H9 (cell line): ENCODE measurements around the gene TTBK1. TPM values are rescaled to one million over a fixed set of nuclear protein-coding genes. Genes with fewer than 3 reads are reported as not detected.

Experiments
- DNase-seq: peaks from one replicate; pipeline ENCODE4 v3.0.0-alpha.2; 2017
- H2AFZ ChIP-seq: one replicate; pipeline ENCODE4 v1.6.1; 2013; ENCODE audit warnings: mild to moderate bottlenecking, low read length, control low read depth, moderate library complexity
- H2AK5ac ChIP-seq: 2 replicates; pipeline ENCODE4 v1.6.1; 2013; ENCODE audit warnings: low read length, control low read depth, mixed read lengths; ENCODE audit not compliant: insufficient read length
- H2BK120ac ChIP-seq: one replicate; pipeline ENCODE4 v1.6.1; 2013; ENCODE audit warnings: low read depth, mild to moderate bottlenecking, low read length, control low read depth, inconsistent platforms; ENCODE audit not compliant: poor library complexity, severe bottlenecking
- H2BK12ac ChIP-seq: 2 replicates; pipeline ENCODE4 v1.6.1; 2013; ENCODE audit warnings: low read length, control low read depth, mixed read lengths, low read depth; ENCODE audit not compliant: insufficient read length
- H2BK15ac ChIP-seq: 2 replicates; pipeline ENCODE4 v1.6.1; 2013; ENCODE audit warnings: low read depth, low read length, control low read depth
- H2BK20ac ChIP-seq: one replicate; pipeline ENCODE4 v1.6.1; 2013; ENCODE audit warnings: low read depth, mild to moderate bottlenecking, low read length, control low read depth, inconsistent platforms; ENCODE audit not compliant: poor library complexity, severe bottlenecking
- H2BK5ac ChIP-seq: 2 replicates; pipeline ENCODE4 v1.6.1; 2013; ENCODE audit warnings: low read length, control low read depth, mixed read lengths; ENCODE audit not compliant: insufficient read length
- H3K14ac ChIP-seq: 2 replicates; pipeline ENCODE4 v1.6.1; 2013; ENCODE audit warnings: low read length, control low read depth; ENCODE audit not compliant: insufficient read depth
- H3K18ac ChIP-seq: 2 replicates; pipeline ENCODE4 v1.6.1; 2013; ENCODE audit warnings: low read depth, mild to moderate bottlenecking, mixed read lengths, low read length, control low read depth; ENCODE audit not compliant: insufficient read length
- H3K23ac ChIP-seq: 2 replicates; pipeline ENCODE4 v1.6.1; 2013; ENCODE audit warnings: low read length, control low read depth, mixed read lengths, low read depth; ENCODE audit not compliant: insufficient read length
- H3K23me2 ChIP-seq: 2 replicates; pipeline ENCODE4 v1.6.1; 2013; ENCODE audit warnings: low read depth, mild to moderate bottlenecking, mixed read lengths, low read length, control low read depth; ENCODE audit not compliant: insufficient read length, poor library complexity, severe bottlenecking
- H3K27ac ChIP-seq: 2 replicates; pipeline ENCODE4 v1.5.1; 2013; ENCODE audit warnings: low read length, control low read depth, mixed read lengths, low read depth; ENCODE audit not compliant: insufficient read length
- H3K27me3 ChIP-seq: 2 replicates; pipeline ENCODE4 v1.6.1; 2013; ENCODE audit warnings: low read length, control low read depth, inconsistent platforms; ENCODE audit not compliant: insufficient read depth
- H3K4ac ChIP-seq: 2 replicates; pipeline ENCODE4 v1.6.1; 2013; ENCODE audit warnings: low read depth, mild to moderate bottlenecking, control low read depth, inconsistent platforms, low read length, moderate library complexity
- H3K4me1 ChIP-seq: 2 replicates; pipeline ENCODE4 v1.6.1; 2013; ENCODE audit warnings: low read length, control low read depth, inconsistent platforms; ENCODE audit not compliant: insufficient read depth
- H3K4me2 ChIP-seq: 2 replicates; pipeline ENCODE4 v1.6.1; 2013; ENCODE audit warnings: low read length, control low read depth, mixed read lengths; ENCODE audit not compliant: insufficient read length, insufficient read depth
- H3K56ac ChIP-seq: 2 replicates; pipeline ENCODE4 v1.6.1; 2013; ENCODE audit warnings: low read depth, mild to moderate bottlenecking, mixed read lengths, low read length, control low read depth; ENCODE audit not compliant: insufficient read length
- H3K79me1 ChIP-seq: 2 replicates; pipeline ENCODE4 v1.6.1; 2013; ENCODE audit warnings: low read depth, mild to moderate bottlenecking, moderate library complexity, low read length, control low read depth, inconsistent platforms; ENCODE audit not compliant: insufficient read depth, poor library complexity, severe bottlenecking
- H3K79me2 ChIP-seq: 2 replicates; pipeline ENCODE4 v1.6.1; 2013; ENCODE audit warnings: low read length, control low read depth, inconsistent platforms; ENCODE audit not compliant: insufficient read depth
- H3K9ac ChIP-seq: 2 replicates; pipeline ENCODE4 v1.6.1; 2013; ENCODE audit warnings: low read length, control low read depth, mixed read lengths; ENCODE audit not compliant: insufficient read length; ENCODE audit errors: extremely low read depth
- H3K9me3 ChIP-seq: one replicate; pipeline ENCODE4 v1.6.1; 2013; ENCODE audit warnings: low read depth, low read length, inconsistent platforms; ENCODE audit not compliant: control insufficient read depth
- H3T11ph ChIP-seq: one replicate; pipeline ENCODE4 v1.6.1; 2013; ENCODE audit warnings: mild to moderate bottlenecking, low read length, control low read depth, inconsistent platforms
- H4K20me1 ChIP-seq: one replicate; pipeline ENCODE4 v1.6.1; 2013; ENCODE audit not compliant: control insufficient read depth, insufficient read length, insufficient read depth
- H4K5ac ChIP-seq: 2 replicates; pipeline ENCODE4 v1.6.1; 2013; ENCODE audit warnings: low read depth, mild to moderate bottlenecking, mixed read lengths, low read length, control low read depth; ENCODE audit not compliant: insufficient read length
- H4K8ac ChIP-seq: replicated peaks from 2 replicates; pipeline ENCODE4 v1.6.1; 2013; ENCODE audit warnings: low read length, control low read depth, mixed read lengths, low read depth; ENCODE audit not compliant: insufficient read length
- H4K91ac ChIP-seq: 2 replicates; pipeline ENCODE4 v1.6.1; 2013; ENCODE audit warnings: low read depth, mild to moderate bottlenecking, moderate library complexity, mixed read lengths, low read length, control low read depth; ENCODE audit not compliant: insufficient read length
- H3K27ac Mint-ChIP-seq, 3 experiments: 2 replicates in 2 of 3; 3 replicates in 1 of 3; pipeline ENCODE4 v1.8.0; 2020 to 2021; ENCODE audit warnings: mixed read lengths in 3 of 3, mild to moderate bottlenecking in 1 of 3, moderate library complexity in 1 of 3
- H3K27me3 Mint-ChIP-seq: 2 replicates; pipeline ENCODE4 v1.8.0; 2021; ENCODE audit warnings: low read depth, mild to moderate bottlenecking, moderate library complexity, mixed read lengths
- H3K36me3 Mint-ChIP-seq, 3 experiments: 2 replicates in 2 of 3; 3 replicates in 1 of 3; pipeline ENCODE4 v1.8.0; 2020 to 2021; ENCODE audit warnings: low read depth in 3 of 3, mixed read lengths in 3 of 3; ENCODE audit not compliant: insufficient read depth in 1 of 3
- H3K4me1 Mint-ChIP-seq, 2 experiments: 2 replicates each; pipeline ENCODE4 v1.8.0; 2020; ENCODE audit warnings: mixed read lengths in 2 of 2
- H3K4me3 Mint-ChIP-seq, 2 experiments: 2 replicates in 1 of 2; 3 replicates in 1 of 2; pipeline ENCODE4 v1.8.0; 2020 to 2021; ENCODE audit warnings: mild to moderate bottlenecking in 2 of 2, mixed read lengths in 2 of 2, moderate library complexity in 1 of 2
- H3K9me3 Mint-ChIP-seq, 2 experiments: 2 replicates in 1 of 2; 3 replicates in 1 of 2; pipeline ENCODE4 v1.8.0; 2020; ENCODE audit warnings: mild to moderate bottlenecking in 2 of 2, mixed read lengths in 2 of 2, moderate library complexity in 1 of 2
- WGBS: extraction: QIAGEN DNeasy Blood & Tissue Kit; methylation state at CpG from one replicate; pipeline ENCODE4 v1.1.7; 2013; ENCODE audit warnings: missing lambda C conversion rate, low lambda C conversion rate, mixed read lengths; ENCODE audit not compliant: insufficient read length; ENCODE audit errors: extremely low coverage; 5-methylcytosine and 5-hydroxymethylcytosine counted together
- total RNA-seq: library from RNA; stranded (reverse); gene quantifications from 2 replicates; pipeline ENCODE4 v1.2.1, GENCODE V29; 2021
- TF ChIP-seq, protein P1 (sequence below): fragments of 200-600 bp; sonication (generic); conservative IDR thresholded peaks from 3 replicates; pipeline ENCODE4 v1.8.0; 2021; ENCODE audit warnings: antibody characterized with exemption, mild to moderate bottlenecking

The TTBK1 gene
- total RNA-seq, 1 experiment from 2014 or later = 1.6 TPM

GRCh38 chr6:43276577-43277305 lies 33.5 kb downstream of the TTBK1 start:
- Histone ChIP-seq H2BK12ac (no peak overlapping the region), H3K27ac (no peak overlapping the region), H3K23me2 (peaks cover 12% of the 10 kb centered on the region), H3K18ac (no peak overlapping the region), H2BK5ac (no peak overlapping the region), H2BK120ac (no peak overlapping the region), H3K4me1 (no peaks in the 10 kb centered on the region; the same call in 1 of the 2 replicates), H3K79me2 (no peaks in the 10 kb centered on the region), H3K27me3 (peaks cover 11% of the 10 kb centered on the region; the same call in 1 of the 2 replicates), H3K14ac (no peak overlapping the region; the same call in 1 of the 2 replicates), H4K8ac (no peak overlapping the region), H2AFZ (no peak overlapping the region), H3K4me2 (peak overlapping the region; percentile 92), H3K23ac (no peak overlapping the region), H2AK5ac (no peak overlapping the region), H3K4ac (no peak overlapping the region), H2BK20ac (no peak overlapping the region), H3K56ac (no peak overlapping the region), H2BK15ac (no peak overlapping the region), H3K9me3 (no peaks in the 10 kb centered on the region), H3K79me1 (no peaks in the 10 kb centered on the region), H4K20me1 (no peaks in the 10 kb centered on the region), H3T11ph (no peak overlapping the region), H4K5ac (no peak overlapping the region), H4K91ac (no peak overlapping the region), H3K9ac (no peak overlapping the region)
- no peak for DNase-seq
- Mint-ChIP-seq H3K4me3 (peak overlapping the region; percentile 29 to 88; a peak in 4 of 5 replicates), H3K27ac (no peak overlapping the region), H3K27me3 (peaks cover 65% of the 10 kb centered on the region), H3K9me3 (no peaks in the 10 kb centered on the region), H3K36me3 (no peaks in the 10 kb centered on the region; a peak in 1 of 7 replicates), H3K4me1 (peaks cover 35 to 47% of the 10 kb centered on the region in 2 experiments)
- TF ChIP-seq, protein P1, sequence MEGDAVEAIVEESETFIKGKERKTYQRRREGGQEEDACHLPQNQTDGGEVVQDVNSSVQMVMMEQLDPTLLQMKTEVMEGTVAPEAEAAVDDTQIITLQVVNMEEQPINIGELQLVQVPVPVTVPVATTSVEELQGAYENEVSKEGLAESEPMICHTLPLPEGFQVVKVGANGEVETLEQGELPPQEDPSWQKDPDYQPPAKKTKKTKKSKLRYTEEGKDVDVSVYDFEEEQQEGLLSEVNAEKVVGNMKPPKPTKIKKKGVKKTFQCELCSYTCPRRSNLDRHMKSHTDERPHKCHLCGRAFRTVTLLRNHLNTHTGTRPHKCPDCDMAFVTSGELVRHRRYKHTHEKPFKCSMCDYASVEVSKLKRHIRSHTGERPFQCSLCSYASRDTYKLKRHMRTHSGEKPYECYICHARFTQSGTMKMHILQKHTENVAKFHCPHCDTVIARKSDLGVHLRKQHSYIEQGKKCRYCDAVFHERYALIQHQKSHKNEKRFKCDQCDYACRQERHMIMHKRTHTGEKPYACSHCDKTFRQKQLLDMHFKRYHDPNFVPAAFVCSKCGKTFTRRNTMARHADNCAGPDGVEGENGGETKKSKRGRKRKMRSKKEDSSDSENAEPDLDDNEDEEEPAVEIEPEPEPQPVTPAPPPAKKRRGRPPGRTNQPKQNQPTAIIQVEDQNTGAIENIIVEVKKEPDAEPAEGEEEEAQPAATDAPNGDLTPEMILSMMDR = no peak
- WGBS = no CpG with 5 or more reads among the region's 11 CpGs
